Suprapubic skin (tissue), 4 donors: ENCODE data around the gene NMS. TPM values are rescaled to one million over a fixed set of nuclear protein-coding genes. Genes with fewer than 3 reads are reported as not detected.

ENCODE experiments used
- DNase-seq, 2 donors: peaks; one replicate each; pipeline ENCODE4 v3.0.0-alpha.2; 2019; ENCODE audit warnings: low spot score in 2 of 2
- H3K27ac ChIP-seq: fragments of 200-600 bp; sonication (generic); one replicate; pipeline ENCODE4 v1.5.1; 2019
- H3K27me3 ChIP-seq: fragments of 200-600 bp; sonication (generic); one replicate; pipeline ENCODE4 v1.5.1; 2019
- H3K36me3 ChIP-seq: fragments of 200-600 bp; sonication (generic); one replicate; pipeline ENCODE4 v1.5.1; 2019
- H3K4me1 ChIP-seq: fragments of 200-600 bp; sonication (generic); one replicate; pipeline ENCODE4 v1.5.1; 2019
- H3K4me3 ChIP-seq: fragments of 200-600 bp; sonication (generic); one replicate; pipeline ENCODE4 v1.5.1; 2019; ENCODE audit warnings: mild to moderate bottlenecking
- H3K9me3 ChIP-seq: fragments of 200-600 bp; sonication (generic); one replicate; pipeline ENCODE4 v1.5.1; 2019
- EP300 ChIP-seq: sonication (generic); formaldehyde crosslinking; IDR thresholded peaks from one replicate; pipeline ENCODE4 v1.6.1; 2017; ENCODE audit warnings: antibody characterized with exemption
- POLR2A ChIP-seq, 2 donors: fragments of 450-650 bp; IDR thresholded peaks; one replicate each; pipeline ENCODE4 v1.6.1; 2017; ENCODE audit warnings: antibody characterized with exemption in 2 of 2, mild to moderate bottlenecking in 2 of 2, moderate library complexity in 2 of 2
- POLR2AphosphoS5 ChIP-seq, 3 donors: sonication (generic); formaldehyde crosslinking; IDR thresholded peaks; one replicate each; pipeline ENCODE4 v1.6.1; 2017; ENCODE audit warnings: antibody characterized with exemption in 3 of 3
- WGBS: methylation state at CpG from one replicate; pipeline ENCODE4 v1.1.5; 2018; 5-methylcytosine and 5-hydroxymethylcytosine counted together
- total RNA-seq, 4 donors: library from RNA; depleted of rRNA; stranded (reverse); fragments of >200 nt; gene quantifications; one replicate each; pipeline ENCODE4 v1.1.0, GENCODE V29; 2016
- TF ChIP-seq, protein P1 (sequence below), 2 donors: fragments of 200-600 bp in 1 of 2; fragments of 450-650 bp in 1 of 2; sonication (generic) in 1 of 2; IDR thresholded peaks; one replicate each; pipeline ENCODE4 v1.5.1; 2016 to 2019; ENCODE audit warnings: antibody characterized with exemption in 2 of 2, mild to moderate bottlenecking in 1 of 2, moderate library complexity in 1 of 2

The NMS gene
- total RNA-seq, 4 donors from 2014 or later = not detected

DNA sequence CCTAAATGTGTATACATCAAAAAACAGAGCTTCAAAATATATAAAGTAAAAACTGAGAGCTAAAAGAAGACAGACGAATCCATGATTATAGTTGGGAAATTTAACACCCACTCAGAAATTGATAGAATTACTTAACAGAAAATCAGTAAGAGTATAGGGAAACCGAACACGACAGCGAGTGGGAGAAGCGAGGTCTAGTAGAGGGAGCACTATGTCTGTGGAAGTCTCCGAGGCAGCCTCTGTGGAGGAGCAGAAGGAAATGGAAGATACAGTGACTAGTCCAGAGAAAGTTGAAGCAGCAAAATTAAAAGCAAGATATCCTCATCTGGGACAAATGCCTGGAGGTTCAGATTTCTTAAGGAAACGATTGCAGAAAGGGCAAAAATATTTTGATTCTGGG lies 38.8 kb downstream of the NMS start:
- no peaks in the 10 kb centered on the region for H3K4me1 ChIP-seq
- no peak for TF ChIP-seq POLR2AphosphoS5 (IDR thresholded peaks at IDR 0.05)
- TF ChIP-seq, protein P1, sequence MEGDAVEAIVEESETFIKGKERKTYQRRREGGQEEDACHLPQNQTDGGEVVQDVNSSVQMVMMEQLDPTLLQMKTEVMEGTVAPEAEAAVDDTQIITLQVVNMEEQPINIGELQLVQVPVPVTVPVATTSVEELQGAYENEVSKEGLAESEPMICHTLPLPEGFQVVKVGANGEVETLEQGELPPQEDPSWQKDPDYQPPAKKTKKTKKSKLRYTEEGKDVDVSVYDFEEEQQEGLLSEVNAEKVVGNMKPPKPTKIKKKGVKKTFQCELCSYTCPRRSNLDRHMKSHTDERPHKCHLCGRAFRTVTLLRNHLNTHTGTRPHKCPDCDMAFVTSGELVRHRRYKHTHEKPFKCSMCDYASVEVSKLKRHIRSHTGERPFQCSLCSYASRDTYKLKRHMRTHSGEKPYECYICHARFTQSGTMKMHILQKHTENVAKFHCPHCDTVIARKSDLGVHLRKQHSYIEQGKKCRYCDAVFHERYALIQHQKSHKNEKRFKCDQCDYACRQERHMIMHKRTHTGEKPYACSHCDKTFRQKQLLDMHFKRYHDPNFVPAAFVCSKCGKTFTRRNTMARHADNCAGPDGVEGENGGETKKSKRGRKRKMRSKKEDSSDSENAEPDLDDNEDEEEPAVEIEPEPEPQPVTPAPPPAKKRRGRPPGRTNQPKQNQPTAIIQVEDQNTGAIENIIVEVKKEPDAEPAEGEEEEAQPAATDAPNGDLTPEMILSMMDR (IDR thresholded peaks at IDR 0.05) = no peak
- no peak for TF ChIP-seq EP300
- no peak for TF ChIP-seq POLR2A (IDR thresholded peaks at IDR 0.05)
- H3K36me3 ChIP-seq = no peaks in the 10 kb centered on the region
- H3K27ac ChIP-seq = no peak overlapping the region
- H3K9me3 ChIP-seq = no peaks in the 10 kb centered on the region
- no peak for DNase-seq
- no peak overlapping the region for H3K4me3 ChIP-seq
- 83% methylated on average over 7 of the region's 7 CpGs for WGBS
- no peaks in the 10 kb centered on the region for H3K27me3 ChIP-seq

- Histone ChIP-seq H3K36me3 (no peaks in the 10 kb centered on the region), H3K4me1 (no peaks in the 10 kb centered on the region), H3K27ac (no peak overlapping the region), H3K9me3 (no peaks in the 10 kb centered on the region), H3K4me3 (no peak overlapping the region), H3K27me3 (no peaks in the 10 kb centered on the region)
- TF ChIP-seq, protein P1 (IDR thresholded peaks at IDR 0.05) = no peak
- TF ChIP-seq EP300 (no peak), POLR2AphosphoS5 (IDR thresholded peaks at IDR 0.05) (no peak), POLR2A (IDR thresholded peaks at IDR 0.05) (no peak)
- no peak for DNase-seq
- 49% methylated on average over 4 of the region's 4 CpGs for WGBS
These were observed 43.4 kb downstream of the NMS start for GRCh38 chr2:100513650-100514049.

GRCh38 chr2:100517556-100517955 lies 47.3 kb downstream of the NMS start:
- TF ChIP-seq EP300 (no peak), POLR2AphosphoS5 (IDR thresholded peaks at IDR 0.05) (no peak), POLR2A (IDR thresholded peaks at IDR 0.05) (no peak)
- TF ChIP-seq, protein P1 (IDR thresholded peaks at IDR 0.05) = no peak
- no peaks in the 10 kb centered on the region for H3K4me1 ChIP-seq
- no peaks in the 10 kb centered on the region for H3K9me3 ChIP-seq
- DNase-seq = no peak
- H3K27ac ChIP-seq = no peak overlapping the region
- WGBS = 48% methylated on average over 1 of the region's 1 CpG
- H3K36me3 ChIP-seq = no peaks in the 10 kb centered on the region
- no peak overlapping the region for H3K4me3 ChIP-seq
- H3K27me3 ChIP-seq = no peaks in the 10 kb centered on the region

GRCh38 chr2:100518801-100519200 lies 48.5 kb downstream of the NMS start:
- TF ChIP-seq, protein P1 (IDR thresholded peaks at IDR 0.05) = no peak
- no peak for TF ChIP-seq POLR2AphosphoS5 (IDR thresholded peaks at IDR 0.05)
- no peak for TF ChIP-seq POLR2A (IDR thresholded peaks at IDR 0.05)
- no peak for TF ChIP-seq EP300
- H3K9me3 ChIP-seq = no peaks in the 10 kb centered on the region
- no peak overlapping the region for H3K27ac ChIP-seq
- no peaks in the 10 kb centered on the region for H3K36me3 ChIP-seq
- 64% methylated on average over 2 of the region's 2 CpGs for WGBS
- DNase-seq = no peak
- no peaks in the 10 kb centered on the region for H3K4me1 ChIP-seq
- no peaks in the 10 kb centered on the region for H3K27me3 ChIP-seq
- no peak overlapping the region for H3K4me3 ChIP-seq

GRCh38 chr2:100520224-100520623 lies 49.9 kb downstream of the NMS start:
- DNase-seq = no peak
- no peaks in the 10 kb centered on the region for H3K9me3 ChIP-seq
- H3K4me1 ChIP-seq = no peaks in the 10 kb centered on the region
- H3K36me3 ChIP-seq = no peaks in the 10 kb centered on the region
- H3K27me3 ChIP-seq = no peaks in the 10 kb centered on the region
- H3K4me3 ChIP-seq = no peak overlapping the region
- TF ChIP-seq POLR2A (IDR thresholded peaks at IDR 0.05) (no peak), EP300 (no peak), POLR2AphosphoS5 (IDR thresholded peaks at IDR 0.05) (no peak)
- TF ChIP-seq, protein P1 (IDR thresholded peaks at IDR 0.05) = no peak
- WGBS = 83% methylated on average over 2 of the region's 2 CpGs
- no peak overlapping the region for H3K27ac ChIP-seq
